AG04449 (cell line): ENCODE data around the gene OR8D2.

Source experiments
- CTCF ChIA-PET: fragments of 350-600 bp; formaldehyde crosslinking; extraction: SDS; loops from one replicate; lab custom pipeline; 2021; ENCODE audit warnings: antibody characterized with exemption; lab: Yijun Ruan, JAX
- POLR2A ChIA-PET: fragments of 400-600, 350-600 bp; formaldehyde crosslinking; extraction: SDS; loops from one replicate; lab custom pipeline; 2020; ENCODE audit warnings: antibody characterized with exemption, inconsistent platforms; lab: Yijun Ruan, JAX
- DNase-seq: peaks from one replicate; pipeline ENCODE4 v3.0.0-alpha.2; 2010; ENCODE audit warnings: low read depth, low spot score
- H3K4me3 ChIP-seq: 2 replicates; pipeline ENCODE4 v1.5.1; 2011; ENCODE audit warnings: low read depth, mild to moderate bottlenecking, control low read depth, low read length
- TF ChIP-seq, protein P1 (sequence below): IDR thresholded peaks from one replicate; pipeline ENCODE4 v1.5.1; 2011; ENCODE audit warnings: mild to moderate bottlenecking, moderate library complexity, low read length, control low read depth, inconsistent platforms; ENCODE audit not compliant: insufficient read depth; ENCODE audit errors: missing control alignments

OR8D2 gene

DNA sequence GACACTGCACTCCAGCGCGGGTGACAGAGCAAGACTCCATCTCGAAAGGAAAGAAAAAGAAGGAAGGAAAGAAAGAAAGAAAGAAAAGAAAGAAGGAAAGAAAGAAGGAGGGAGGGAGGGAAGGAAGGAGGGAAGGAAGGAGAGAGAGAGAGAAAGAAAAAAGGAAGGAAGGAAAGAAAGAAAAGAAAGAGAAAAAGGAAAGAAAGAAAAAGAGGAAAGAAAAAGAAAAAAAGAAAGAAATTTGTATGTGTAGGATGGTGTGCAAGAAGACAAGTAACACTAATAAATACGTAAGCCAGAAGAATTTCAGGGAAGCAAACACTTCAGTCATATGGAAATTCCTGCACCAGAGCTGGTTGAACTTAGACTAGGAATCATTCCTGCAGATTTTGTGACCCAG is 6.9 kb downstream of the OR8D2 start:
- TF ChIP-seq, protein P1, sequence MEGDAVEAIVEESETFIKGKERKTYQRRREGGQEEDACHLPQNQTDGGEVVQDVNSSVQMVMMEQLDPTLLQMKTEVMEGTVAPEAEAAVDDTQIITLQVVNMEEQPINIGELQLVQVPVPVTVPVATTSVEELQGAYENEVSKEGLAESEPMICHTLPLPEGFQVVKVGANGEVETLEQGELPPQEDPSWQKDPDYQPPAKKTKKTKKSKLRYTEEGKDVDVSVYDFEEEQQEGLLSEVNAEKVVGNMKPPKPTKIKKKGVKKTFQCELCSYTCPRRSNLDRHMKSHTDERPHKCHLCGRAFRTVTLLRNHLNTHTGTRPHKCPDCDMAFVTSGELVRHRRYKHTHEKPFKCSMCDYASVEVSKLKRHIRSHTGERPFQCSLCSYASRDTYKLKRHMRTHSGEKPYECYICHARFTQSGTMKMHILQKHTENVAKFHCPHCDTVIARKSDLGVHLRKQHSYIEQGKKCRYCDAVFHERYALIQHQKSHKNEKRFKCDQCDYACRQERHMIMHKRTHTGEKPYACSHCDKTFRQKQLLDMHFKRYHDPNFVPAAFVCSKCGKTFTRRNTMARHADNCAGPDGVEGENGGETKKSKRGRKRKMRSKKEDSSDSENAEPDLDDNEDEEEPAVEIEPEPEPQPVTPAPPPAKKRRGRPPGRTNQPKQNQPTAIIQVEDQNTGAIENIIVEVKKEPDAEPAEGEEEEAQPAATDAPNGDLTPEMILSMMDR = no peak
- ChIA-PET POLR2A (no interaction called here), CTCF (no interaction called here)
- no peak overlapping the region for H3K4me3 ChIP-seq
- no peak for DNase-seq

DNA sequence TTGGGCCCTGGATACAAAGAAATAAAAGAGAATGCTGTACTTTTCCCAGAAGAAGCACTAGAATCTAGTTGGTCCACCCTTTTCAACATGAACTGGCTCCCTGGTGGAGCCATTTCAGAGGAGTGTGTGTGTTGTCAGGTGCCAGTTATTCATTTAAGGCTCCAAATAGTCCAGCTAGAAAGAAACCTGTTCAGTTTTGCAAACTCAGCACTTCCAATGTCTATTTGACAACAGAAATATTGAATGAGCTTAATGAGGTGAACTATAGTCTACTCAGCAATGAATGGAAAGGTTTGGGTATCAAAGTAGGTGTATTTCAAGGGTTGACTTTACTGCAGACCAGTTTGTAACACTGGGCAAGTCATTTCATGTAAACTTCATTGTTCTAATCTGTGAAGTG is 8.3 kb downstream of the OR8D2 start:
- ChIA-PET CTCF (no interaction called here), POLR2A (no interaction called here)
- TF ChIP-seq, protein P1 = no peak
- no peak for DNase-seq
- H3K4me3 ChIP-seq = no peak overlapping the region

- no peak for DNase-seq
- TF ChIP-seq, protein P1 = no peak
- ChIA-PET CTCF (no interaction called here), POLR2A (no interaction called here)
- H3K4me3 ChIP-seq = no peak overlapping the region
Measured at GRCh38 chr11:124311269-124311668, 8.7 kb downstream of the OR8D2 start.

DNA sequence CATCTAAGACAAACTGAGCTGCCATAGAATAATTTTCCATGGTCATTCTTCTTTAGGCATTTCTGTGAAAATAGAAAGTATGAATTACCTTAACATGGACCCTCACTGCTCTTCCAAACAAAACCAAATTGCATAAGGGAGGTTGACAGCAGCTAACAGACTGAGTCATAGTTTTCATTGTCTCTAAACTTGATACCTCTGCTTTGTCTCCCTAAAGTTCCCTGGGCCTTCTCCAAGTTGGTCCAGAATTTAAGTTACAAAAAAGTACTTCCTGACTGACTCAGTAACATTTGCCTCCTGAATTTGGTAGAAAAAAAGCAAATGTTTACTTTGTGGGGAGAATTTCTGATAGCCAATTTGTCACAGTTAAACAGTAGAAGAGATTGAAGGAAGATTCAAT is 9.3 kb downstream of the OR8D2 start:
- TF ChIP-seq, protein P1 = no peak
- POLR2A ChIA-PET = no interaction called here
- H3K4me3 ChIP-seq = no peak overlapping the region
- DNase-seq = no peak
- CTCF ChIA-PET = no interaction called here

- TF ChIP-seq, protein P1 = no peak
- ChIA-PET POLR2A (no interaction called here), CTCF (no interaction called here)
- no peak overlapping the region for H3K4me3 ChIP-seq
- no peak for DNase-seq
Measured at GRCh38 chr11:124307093-124307492, 12.9 kb downstream of the OR8D2 start.

GRCh38 chr11:124302347-124303125 is 17.5 kb downstream of the OR8D2 start:
- no peak for DNase-seq
- TF ChIP-seq, protein P1 = no peak
- ChIA-PET POLR2A (no interaction called here), CTCF (no interaction called here)
- no peak overlapping the region for H3K4me3 ChIP-seq
